SK-N-SH treated with all-trans-retinoic acid at 6 μM for 48 hours (cell line): ENCODE measurements around the gene APMAP.

Experiments
- ATAC-seq: fragments of 200-7000 bp; cut with Tn5 transposase; 3 replicates; pipeline ENCODE4 v1.9.1; 2020; ENCODE audit warnings: mild to moderate bottlenecking, moderate library complexity
- ARNTL ChIP-seq: fragments of 450-650 bp; formaldehyde crosslinking; IDR thresholded peaks from 2 replicates; pipeline ENCODE4 v1.5.0; 2020; ENCODE audit warnings: low read depth, mild to moderate bottlenecking, moderate library complexity, borderline replicate concordance
- BACH2 ChIP-seq: fragments of 250-450 bp; sonication (Bioruptor Pico); IDR thresholded peaks from 2 replicates; pipeline ENCODE4 v1.9.0; 2021; ENCODE audit warnings: mild to moderate bottlenecking, borderline replicate concordance
- CSDC2 ChIP-seq: fragments of 250-450 bp; sonication (Bioruptor Pico); IDR thresholded peaks from 2 replicates; pipeline ENCODE4 v1.5.0; 2020; ENCODE audit warnings: mild to moderate bottlenecking, moderate library complexity
- CSRNP3 ChIP-seq: fragments of 250-450 bp; sonication (Bioruptor Pico); IDR thresholded peaks from 2 replicates; pipeline ENCODE4 v1.5.1; 2021; ENCODE audit warnings: mild to moderate bottlenecking, moderate library complexity
- ESRRG ChIP-seq: fragments of 250-450 bp; sonication (Bioruptor Pico); IDR thresholded peaks from 2 replicates; pipeline ENCODE4 v1.6.1; 2021; ENCODE audit warnings: mild to moderate bottlenecking
- GLIS3 ChIP-seq: fragments of 250-450 bp; sonication (Bioruptor Pico); IDR thresholded peaks from 2 replicates; pipeline ENCODE4 v1.5.0; 2020; ENCODE audit warnings: mild to moderate bottlenecking, moderate library complexity
- ISL1 ChIP-seq: fragments of 250-450 bp; sonication (Bioruptor Pico); IDR thresholded peaks from 2 replicates; pipeline ENCODE4 v2.1.2; 2022; ENCODE audit warnings: mild to moderate bottlenecking, moderate library complexity
- OSR1 ChIP-seq: fragments of 250-450 bp; sonication (Bioruptor Pico); IDR thresholded peaks from 2 replicates; pipeline ENCODE4 v1.8.0; 2022; ENCODE audit warnings: moderate library complexity, mild to moderate bottlenecking, inconsistent platforms
- PATZ1 ChIP-seq: fragments of 250-450 bp; sonication (Bioruptor Pico); IDR thresholded peaks from 2 replicates; pipeline ENCODE4 v1.8.0; 2020; ENCODE audit warnings: mild to moderate bottlenecking, moderate library complexity, borderline replicate concordance
- POU6F1 ChIP-seq: fragments of 250-450 bp; sonication (Bioruptor Pico); IDR thresholded peaks from 2 replicates; pipeline ENCODE4 v1.8.0; 2021; ENCODE audit warnings: low read depth, mild to moderate bottlenecking, moderate library complexity, borderline replicate concordance
- PPARA ChIP-seq: fragments of 250-450 bp; sonication (Bioruptor Pico); IDR thresholded peaks from 2 replicates; pipeline ENCODE4 v1.5.0; 2020; ENCODE audit warnings: mild to moderate bottlenecking, borderline replicate concordance
- RARB ChIP-seq: fragments of 250-450 bp; sonication (Bioruptor Pico); IDR thresholded peaks from 2 replicates; pipeline ENCODE4 v1.8.0; 2021; ENCODE audit warnings: mild to moderate bottlenecking, moderate library complexity
- SNAI2 ChIP-seq: fragments of 250-450 bp; sonication (Bioruptor Pico); IDR thresholded peaks from 2 replicates; pipeline ENCODE4 v1.5.0; 2020; ENCODE audit warnings: mild to moderate bottlenecking, moderate library complexity
- TCF4 ChIP-seq: fragments of 250-450 bp; sonication (Bioruptor Pico); IDR thresholded peaks from 2 replicates; pipeline ENCODE4 v1.8.0; 2021; ENCODE audit warnings: mild to moderate bottlenecking, moderate library complexity, borderline replicate concordance
- TOX ChIP-seq: fragments of 250-450 bp; sonication (Bioruptor Pico); IDR thresholded peaks from 2 replicates; pipeline ENCODE4 v1.8.0; 2021; ENCODE audit warnings: mild to moderate bottlenecking, moderate library complexity, borderline replicate concordance
- TSHZ2 ChIP-seq: fragments of 250-450 bp; sonication (Bioruptor Pico); IDR thresholded peaks from 2 replicates; pipeline ENCODE4 v1.5.0; 2020; ENCODE audit warnings: mild to moderate bottlenecking, moderate library complexity
- ZC3H10 ChIP-seq: fragments of 250-450 bp; sonication (Bioruptor Pico); IDR thresholded peaks from 2 replicates; pipeline ENCODE4 v1.5.1; 2021; ENCODE audit warnings: mild to moderate bottlenecking, moderate library complexity
- ZFP3 ChIP-seq: fragments of 250-450 bp; sonication (Bioruptor Pico); IDR thresholded peaks from 2 replicates; pipeline ENCODE4 v1.5.0; 2020; ENCODE audit warnings: mild to moderate bottlenecking, moderate library complexity
- ZFP30 ChIP-seq: fragments of 450-650 bp; formaldehyde crosslinking; IDR thresholded peaks from 2 replicates; pipeline ENCODE4 v1.5.0; 2022; ENCODE audit warnings: mild to moderate bottlenecking, moderate library complexity
- ZNF565 ChIP-seq: fragments of 450-650 bp; formaldehyde crosslinking; conservative IDR thresholded peaks from 2 replicates; pipeline ENCODE4 v1.5.0; 2020; ENCODE audit warnings: low read depth, mild to moderate bottlenecking, moderate library complexity
- ZNF70 ChIP-seq: fragments of 450-650 bp; formaldehyde crosslinking; IDR thresholded peaks from 2 replicates; pipeline ENCODE4 v1.5.0; 2020; ENCODE audit warnings: mild to moderate bottlenecking, moderate library complexity
- ZNF8 ChIP-seq: fragments of 450-650 bp; formaldehyde crosslinking; IDR thresholded peaks from 2 replicates; pipeline ENCODE4 v1.5.0; 2020; ENCODE audit warnings: mild to moderate bottlenecking, moderate library complexity

APMAP gene

GRCh38 chr20:25017257-25017803, 24.8 kb upstream of the APMAP start:
- no peak for ATAC-seq
- TF ChIP-seq TOX (CRISPR knock-in tag) (no peak), ZNF8 (no peak), GLIS3 (CRISPR knock-in tag) (no peak)

GRCh38 chr20:25016471-25016870, 23.9 kb upstream of the APMAP start:
- ATAC-seq, result no peak
- TF ChIP-seq ZC3H10 (CRISPR knock-in tag) (no peak), PATZ1 (CRISPR knock-in tag) (no peak), GLIS3 (CRISPR knock-in tag) (no peak), CSRNP3 (CRISPR knock-in tag) (no peak), ZNF70 (CRISPR knock-in tag) (no peak), ZNF8 (no peak), BACH2 (no peak), ZFP3 (CRISPR knock-in tag) (no peak), SNAI2 (CRISPR knock-in tag) (no peak), POU6F1 (no peak), ESRRG (no peak), ARNTL (CRISPR knock-in tag) (no peak), TOX (CRISPR knock-in tag) (no peak), ZFP30 (CRISPR knock-in tag) (no peak), OSR1 (no peak), TSHZ2 (CRISPR knock-in tag) (no peak), RARB (CRISPR knock-in tag) (no peak), ZNF565 (no peak), CSDC2 (CRISPR knock-in tag) (no peak), TCF4 (CRISPR knock-in tag) (no peak)
- TF ChIP-seq, all 23 proteins: peak for 0

GRCh38 chr20:25015986-25016385, 23.4 kb upstream of the APMAP start:
- TF ChIP-seq GLIS3 (CRISPR knock-in tag), result no peak
- TF ChIP-seq PPARA (CRISPR knock-in tag), result no peak
- no peak for TF ChIP-seq ZNF8
- no peak for TF ChIP-seq ISL1 (CRISPR knock-in tag)
- no peak for TF ChIP-seq ARNTL (CRISPR knock-in tag)
- no peak for TF ChIP-seq TSHZ2 (CRISPR knock-in tag)
- TF ChIP-seq SNAI2 (CRISPR knock-in tag), result no peak
- TF ChIP-seq TOX (CRISPR knock-in tag), result no peak
- no peak for TF ChIP-seq OSR1
- TF ChIP-seq ZFP3 (CRISPR knock-in tag), result no peak
- TF ChIP-seq ZFP30 (CRISPR knock-in tag), result no peak
- no peak for TF ChIP-seq BACH2
- no peak for TF ChIP-seq RARB (CRISPR knock-in tag)
- ATAC-seq, result no peak
